Measurements from ENCODE around the gene BORCS5. TPM values are rescaled to one million over a fixed set of nuclear protein-coding genes. Genes with fewer than 3 reads are reported as not detected.

BORCS5 gene
- total and polyA plus RNA-seq, 7 donors: 4.3 to 13.3 (median 11.0) TPM

GRCh38 chr12:12333407-12334366 lies 23.2 kb upstream of the BORCS5 start:
- Histone ChIP-seq H3K27ac (no peak overlapping the region), H3K9me3 (no peaks in the 10 kb centered on the region), H3K27me3 (ENCODE audit: insufficient read depth in 3 of 3, low read length in 2 of 3) (no peaks in the 10 kb centered on the region), H3K36me3 (ENCODE audit: insufficient read depth in 1 of 2, low read depth in 1 of 2) (no peaks in the 10 kb centered on the region), H3K4me1 (no peaks in the 10 kb centered on the region), H3K4me3 (no peak overlapping the region)
- DNase-seq: no peak
- intact Hi-C loops (cut with DNase I): loop anchor here (2.0 to 10.0 kb wide), 3 partner anchors 251 to 749 kb away; no protein-coding TSS in a partner anchor
- 65 to 78% (median 71%) methylated on average over 12 of the region's 12 CpGs for WGBS, 3 donors
- TF ChIP-seq CTCF (IDR thresholded peaks at IDR 0.05): no peak
- ATAC-seq: no peak

- intact Hi-C loops (cut with DNase I): loop anchor here (2.0 to 10.0 kb wide), 4 partner anchors 177 to 750 kb away; no protein-coding TSS in a partner anchor
- no peak overlapping the region for H3K4me3 ChIP-seq
- 25 to 28% (median 27%) methylated on average over 10 of the region's 10 CpGs for WGBS, 3 donors
- ATAC-seq (peak; percentile 60 to 88 (median 73)), DNase-seq (peak; percentile 32 to 73)
- H3K27me3 ChIP-seq (ENCODE audit: insufficient read depth in 3 of 3, low read length in 2 of 3): no peaks in the 10 kb centered on the region
- no peaks in the 10 kb centered on the region for H3K9me3 ChIP-seq
- H3K36me3 ChIP-seq (ENCODE audit: insufficient read depth in 1 of 2, low read depth in 1 of 2): no peaks in the 10 kb centered on the region
- no peak overlapping the region for H3K27ac ChIP-seq
- no peaks in the 10 kb centered on the region for H3K4me1 ChIP-seq
- TF ChIP-seq CTCF (IDR thresholded peaks at IDR 0.05): peak; percentile 86
Measured at GRCh38 chr12:12334367-12335040, 22.4 kb upstream of the BORCS5 start.

- ATAC-seq: no peak
- Histone ChIP-seq H3K4me1 (no peaks in the 10 kb centered on the region), H3K27ac (no peak overlapping the region), H3K4me3 (no peak overlapping the region), H3K27me3 (ENCODE audit: insufficient read depth in 3 of 3, low read length in 2 of 3) (no peaks in the 10 kb centered on the region), H3K9me3 (no peaks in the 10 kb centered on the region), H3K36me3 (ENCODE audit: insufficient read depth in 1 of 2, low read depth in 1 of 2) (no peaks in the 10 kb centered on the region)
- TF ChIP-seq CTCF (IDR thresholded peaks at IDR 0.05): no peak
- intact Hi-C loops (cut with DNase I): loop anchor here (5.0 to 10.0 kb wide), 2 partner anchors 179 to 751 kb away; no protein-coding TSS in a partner anchor
- no peak for DNase-seq
- WGBS, 3 donors: 86 to 93% (median 89%) methylated on average over 5 of the region's 5 CpGs
Measured at GRCh38 chr12:12336049-12336411, 20.8 kb upstream of the BORCS5 start.

- no peaks in the 10 kb centered on the region for H3K27me3 ChIP-seq (ENCODE audit: insufficient read depth in 3 of 3, low read length in 2 of 3)
- DNase-seq: no peak
- 80 to 100% (median 87%) methylated on average over 1 of the region's 1 CpG for WGBS, 3 donors
- H3K4me1 ChIP-seq: no peaks in the 10 kb centered on the region
- ATAC-seq: no peak
- H3K4me3 ChIP-seq: no peak overlapping the region
- intact Hi-C loops (cut with DNase I): loop anchor here (5.0 to 10.0 kb wide), 2 partner anchors 179 to 752 kb away; no protein-coding TSS in a partner anchor
- H3K36me3 ChIP-seq (ENCODE audit: insufficient read depth in 1 of 2, low read depth in 1 of 2): no peaks in the 10 kb centered on the region
- H3K9me3 ChIP-seq: no peaks in the 10 kb centered on the region
- no peak overlapping the region for H3K27ac ChIP-seq
- no peak for TF ChIP-seq CTCF (IDR thresholded peaks at IDR 0.05)
Measured at GRCh38 chr12:12336511-12336910, 20.4 kb upstream of the BORCS5 start.

Measured in psoas muscle (tissue), 8 donors.